ENCODE data around the gene FCRL5.
A peak's percentile ranks its signal among the peaks of the same experiment; 100 is the strongest.
"Not testable (repeated sequence)": the region's sequence is repeated elsewhere in the genome, so short reads cannot be mapped to it uniquely, and the experiment has no call there.

FCRL5 gene

GRCh38 chr1:157551694-157552693, at the start of gene FCRL5:
FCRL5 (minus strand) TSS chr1:157552515; CDS start chr1:157552362, 153 bp downstream.
- no peak for DNase-seq (ENCODE audit: low read depth)

- DNase-seq (ENCODE audit: low read depth) = no peak
Observed at GRCh38 chr1:157600236-157600635, 47.9 kb upstream of the FCRL5 start.

GRCh38 chr1:157597959-157598667, 45.8 kb upstream of the FCRL5 start, which contains the start of gene FCRL4:
FCRL4 (minus strand) TSS chr1:157598085; CDS start chr1:157597944, 141 bp downstream.
- no peak for DNase-seq (ENCODE audit: low read depth)

GRCh38 chr1:157596384-157596783, 44.1 kb upstream of the FCRL5 start:
- no peak for DNase-seq (ENCODE audit: low read depth)

DNA sequence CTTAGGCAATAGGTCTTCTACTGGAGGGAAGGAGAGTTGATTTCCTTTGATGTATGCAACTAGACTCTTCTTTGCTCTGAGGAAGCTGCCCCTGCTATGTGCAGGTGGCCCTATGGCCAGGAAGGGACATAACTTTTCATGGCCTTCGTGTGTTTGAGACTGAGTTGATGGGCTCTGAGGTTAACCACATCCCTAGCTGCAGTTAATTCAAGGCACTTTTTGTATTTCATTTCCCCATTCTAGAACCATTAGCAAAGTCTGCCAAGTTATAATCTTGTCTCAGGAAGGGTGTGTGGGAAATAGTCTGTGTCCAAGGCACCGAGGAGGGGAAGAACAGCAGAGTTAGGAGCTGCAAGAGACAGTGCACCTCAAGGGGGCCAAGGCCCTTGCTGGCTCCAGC, 43.0 kb upstream of the FCRL5 start:
- DNase-seq (ENCODE audit: low read depth) = no peak

GRCh38 chr1:157585984-157586383, 33.7 kb upstream of the FCRL5 start:
- DNase-seq (ENCODE audit: low read depth) = no peak

DNA sequence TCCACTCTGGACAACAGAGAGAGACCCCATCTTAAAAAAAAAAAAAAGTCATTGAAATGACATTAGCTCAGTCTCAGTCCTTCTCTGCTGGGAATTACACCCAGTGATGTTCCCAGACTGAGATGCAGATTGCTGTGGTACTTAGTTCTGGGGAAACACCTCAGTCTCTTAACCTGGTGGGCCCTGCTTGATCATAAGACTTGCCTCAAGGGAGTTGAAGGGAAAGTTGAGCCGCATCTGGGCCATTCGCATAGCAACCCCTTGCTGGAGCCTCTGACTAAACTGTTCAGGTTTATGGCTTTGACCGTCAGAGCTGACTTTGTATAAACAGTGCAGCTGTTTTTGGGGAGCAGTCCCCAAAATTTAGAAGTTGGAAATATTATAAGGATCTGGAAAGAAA, 32.2 kb upstream of the FCRL5 start:
- DNase-seq (ENCODE audit: low read depth) = no peak

GRCh38 chr1:157580828-157581210, 28.5 kb upstream of the FCRL5 start:
- DNase-seq (ENCODE audit: low read depth) = no peak

DNA sequence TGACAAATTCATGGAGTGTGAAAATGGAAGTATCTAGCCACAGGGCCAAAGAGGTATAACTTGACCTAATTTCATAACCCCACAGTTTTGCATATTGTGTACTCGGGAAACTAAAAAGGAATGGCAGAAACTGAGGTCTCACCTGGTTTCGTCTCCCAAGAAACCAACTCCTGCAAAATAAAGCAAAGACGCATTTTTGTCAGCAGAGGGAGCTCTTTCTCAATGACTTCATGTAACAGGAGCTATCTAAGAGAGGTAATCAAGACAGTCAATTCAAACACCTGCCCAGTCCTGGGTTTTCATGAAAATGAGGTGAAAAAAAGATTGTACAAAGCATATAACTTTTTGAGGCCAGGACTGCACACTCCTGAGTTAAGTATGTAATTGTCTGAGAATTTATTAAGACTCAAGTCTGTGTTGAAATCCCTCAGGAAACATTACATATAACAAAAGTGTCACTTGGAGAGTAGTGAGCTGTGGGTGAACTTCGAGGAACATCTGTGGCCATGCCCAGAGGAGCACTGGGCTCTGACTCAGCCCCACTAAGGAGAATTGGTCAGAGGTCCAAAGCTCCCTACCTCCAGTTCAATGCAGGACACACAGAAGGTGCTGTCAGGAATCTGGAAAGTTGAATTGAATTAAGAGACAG, 28.0 kb upstream of the FCRL5 start:
- peak; percentile 59 for DNase-seq (ENCODE audit: low read depth)

DNA sequence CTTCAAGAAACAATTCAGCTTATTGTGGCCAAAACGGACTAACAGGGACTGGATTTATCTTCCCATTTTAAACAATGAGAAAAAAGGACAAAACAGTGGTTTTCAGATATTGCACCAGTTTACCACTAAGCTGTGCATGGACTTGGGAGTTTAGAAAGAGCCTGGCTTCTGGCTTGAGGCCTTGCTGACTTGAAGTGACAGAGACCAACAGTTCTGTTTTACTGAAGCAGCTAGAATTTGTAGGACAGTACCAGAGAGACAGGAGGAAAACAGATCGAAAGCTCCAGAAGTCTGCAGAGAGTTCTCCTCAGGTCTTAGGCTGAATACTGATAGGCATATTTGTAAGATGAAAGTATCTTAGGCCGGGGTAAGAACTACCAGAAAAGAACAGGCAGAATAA, 25.1 kb upstream of the FCRL5 start:
- no peak for DNase-seq (ENCODE audit: low read depth)

- DNase-seq (ENCODE audit: low read depth) = no peak
Observed at GRCh38 chr1:157575744-157576143, 23.4 kb upstream of the FCRL5 start.

- DNase-seq (ENCODE audit: low read depth) = no peak
Observed at GRCh38 chr1:157574836-157575235, 22.5 kb upstream of the FCRL5 start.

GRCh38 chr1:157566484-157567300, 14.4 kb upstream of the FCRL5 start:
- DNase-seq (ENCODE audit: low read depth) = no peak

GRCh38 chr1:157562515-157562914, 10.2 kb upstream of the FCRL5 start:
- DNase-seq (ENCODE audit: low read depth) = no peak

DNA sequence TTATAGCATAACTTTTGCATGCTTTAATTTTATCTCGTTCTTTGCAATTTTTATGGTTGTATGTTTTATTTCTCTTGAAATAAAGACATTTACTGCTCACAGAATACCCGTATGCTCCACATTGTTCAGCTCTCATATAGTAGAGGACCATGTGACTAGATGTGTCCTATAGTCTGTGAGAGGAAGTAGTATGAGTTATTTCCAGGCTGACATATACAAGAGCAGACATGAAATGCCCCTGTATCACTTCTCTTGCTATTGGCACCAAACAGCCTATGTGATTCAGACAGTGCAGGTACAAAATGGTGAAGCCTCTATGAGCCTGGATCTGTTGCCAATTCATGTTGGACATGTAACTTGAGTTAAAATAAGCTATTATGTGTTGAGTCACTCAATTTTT, 5.8 kb upstream of the FCRL5 start:
- DNase-seq (ENCODE audit: low read depth) = no peak

- not testable (repeated sequence) for DNase-seq (ENCODE audit: low read depth)
Observed at GRCh38 chr1:157548081-157548480, 4.2 kb downstream of the FCRL5 start.

DNA sequence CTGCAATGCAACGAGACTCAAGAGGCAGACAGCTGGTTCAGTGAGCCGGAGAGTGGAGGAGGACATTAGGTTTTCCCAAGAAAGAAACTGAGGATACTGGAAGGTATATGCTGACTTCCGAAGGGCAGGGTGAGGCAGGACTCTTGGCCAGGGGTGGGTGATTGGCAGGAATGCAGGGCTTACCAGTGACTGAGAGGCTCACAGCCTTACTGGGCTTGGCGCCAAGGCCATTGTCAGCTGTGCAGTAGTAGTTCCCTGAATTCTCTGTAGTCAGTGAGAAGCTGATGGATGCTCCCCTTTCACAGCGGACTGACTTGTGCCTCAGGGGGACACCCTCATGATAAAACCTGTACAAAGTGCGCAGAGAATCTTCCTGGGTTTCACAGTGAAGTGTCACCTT, 9.6 kb downstream of the FCRL5 start:
- no peak for DNase-seq (ENCODE audit: low read depth)

GRCh38 chr1:157540852-157541251, 11.5 kb downstream of the FCRL5 start:
- peak; percentile 2 for DNase-seq (ENCODE audit: low read depth)

GRCh38 chr1:157540160-157540748, 12.1 kb downstream of the FCRL5 start:
- DNase-seq (ENCODE audit: low read depth) = no peak

GRCh38 chr1:157539568-157539967, 12.7 kb downstream of the FCRL5 start:
- no peak for DNase-seq (ENCODE audit: low read depth)

- DNase-seq (ENCODE audit: low read depth) = no peak
Observed at GRCh38 chr1:157532569-157532968, 19.7 kb downstream of the FCRL5 start.
